ENCODE measurements around the gene CMTR2. TPM values are rescaled to one million over a fixed set of nuclear protein-coding genes. Genes with fewer than 3 reads are reported as not detected.

The CMTR2 gene
- total RNA-seq, 1 experiment from 2014 or later: 40.8 TPM

- DNase-seq (ENCODE audit: low spot score): no peak
Measured at GRCh38 chr16:71282943-71283342, 6.3 kb downstream of the CMTR2 start.

GRCh38 chr16:71276589-71277334 lies 12.4 kb downstream of the CMTR2 start:
- DNase-seq (ENCODE audit: low spot score): no peak

GRCh38 chr16:71273384-71273783 lies 15.8 kb downstream of the CMTR2 start:
- no peak for DNase-seq (ENCODE audit: low spot score)

GRCh38 chr16:71264299-71264698 lies 24.9 kb downstream of the CMTR2 start:
- DNase-seq (ENCODE audit: low spot score): no peak

DNA sequence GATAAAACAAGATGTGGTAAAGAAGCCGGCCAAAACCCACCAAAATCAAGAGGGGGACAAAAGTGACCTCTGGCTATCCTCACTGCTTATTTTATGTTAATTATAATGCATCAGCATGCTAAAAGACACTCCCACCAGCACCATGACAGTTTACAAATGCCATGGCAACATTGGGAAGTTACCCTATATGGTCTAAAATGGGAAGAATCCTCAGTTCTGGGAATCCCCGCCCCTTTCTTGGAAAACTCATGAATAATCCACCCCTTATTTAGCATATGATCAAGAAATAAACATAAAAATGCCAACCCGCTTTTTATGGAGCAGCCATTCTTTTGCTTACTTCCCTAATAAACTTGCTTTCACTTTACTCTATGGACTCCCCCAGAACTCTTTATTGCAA lies 25.6 kb downstream of the CMTR2 start:
- DNase-seq (ENCODE audit: low spot score): no peak

DNA sequence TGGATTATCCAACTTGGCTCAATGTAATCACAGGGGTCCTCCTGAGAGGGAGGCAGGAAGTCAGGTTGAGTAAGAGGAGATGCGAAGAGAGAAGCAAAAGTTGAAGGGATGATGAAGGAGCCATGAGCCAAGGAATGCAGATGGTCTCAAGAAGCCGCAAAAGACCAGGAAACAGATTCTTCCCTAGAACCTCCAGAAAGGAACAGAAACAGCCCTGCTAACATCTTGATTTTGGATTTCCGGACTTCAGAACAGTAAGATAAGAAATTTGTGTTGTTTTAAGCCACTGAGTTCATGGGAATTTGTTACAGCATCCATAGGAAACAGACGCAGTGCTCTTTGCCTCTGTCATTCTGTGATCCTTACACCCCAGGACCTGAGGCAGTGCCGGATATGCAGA lies 26.8 kb downstream of the CMTR2 start:
- no peak for DNase-seq (ENCODE audit: low spot score)

DNA sequence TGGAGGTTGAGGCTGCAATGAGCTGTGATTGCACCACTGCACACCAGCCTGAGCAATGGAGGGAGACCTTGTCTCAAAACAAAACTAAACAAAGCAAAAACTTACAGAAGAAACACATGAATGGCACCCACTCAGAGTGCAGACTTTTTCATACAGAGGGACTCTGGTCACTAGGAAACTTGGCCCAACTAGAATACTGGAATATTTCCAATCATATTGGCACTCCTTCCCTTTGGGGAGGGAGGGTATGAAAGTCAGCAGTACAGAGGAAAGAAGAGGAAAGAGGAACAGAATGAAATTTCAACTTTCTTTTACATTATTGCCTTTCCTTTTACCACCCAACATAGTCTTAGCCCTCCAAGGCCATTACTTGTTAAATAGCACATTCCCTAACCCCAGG lies 28.2 kb downstream of the CMTR2 start:
- no peak for DNase-seq (ENCODE audit: low spot score)

DNA sequence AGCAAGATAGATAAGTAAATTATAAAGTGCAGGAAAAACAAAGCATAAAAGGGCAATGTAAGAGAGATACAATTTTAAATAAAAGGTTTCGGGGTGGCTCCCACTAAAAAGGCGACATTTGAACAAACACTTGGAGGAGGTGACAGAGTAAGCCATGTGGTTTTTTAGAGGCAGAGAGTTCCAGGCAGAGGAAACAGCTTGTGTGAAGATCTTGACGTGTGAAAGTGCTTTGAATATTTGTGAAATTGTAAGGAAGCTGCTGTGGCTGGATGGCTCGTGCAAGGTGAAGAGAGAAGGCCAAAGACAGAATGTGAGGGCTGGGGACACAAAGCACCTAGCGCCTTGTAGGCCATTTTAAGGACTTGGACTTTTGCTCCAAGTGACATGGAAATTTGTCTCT lies 30.1 kb downstream of the CMTR2 start:
- DNase-seq (ENCODE audit: low spot score): no peak

- DNase-seq (ENCODE audit: low spot score): no peak
Measured at GRCh38 chr16:71258372-71258771, 30.8 kb downstream of the CMTR2 start.

DNA sequence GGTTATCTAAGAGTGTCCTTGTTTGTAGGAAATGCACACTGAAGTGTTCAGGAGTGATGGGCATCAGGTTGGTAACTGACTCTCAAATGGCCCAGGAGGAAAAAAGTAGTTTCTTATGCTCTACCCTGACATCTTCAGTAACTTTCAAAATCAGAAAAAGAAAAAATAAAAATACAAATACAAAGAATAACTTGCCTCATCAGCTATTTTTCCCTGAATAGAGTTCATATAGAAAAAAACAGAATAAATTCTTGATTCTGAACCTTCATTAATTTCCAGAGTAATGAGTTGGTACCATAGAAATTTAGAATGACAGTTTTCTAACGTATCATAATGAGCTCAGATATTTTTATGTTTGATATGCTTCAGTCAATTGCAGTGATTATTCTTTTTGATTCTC lies 31.4 kb downstream of the CMTR2 start:
- no peak for DNase-seq (ENCODE audit: low spot score)

- DNase-seq (ENCODE audit: low spot score): no peak
Measured at GRCh38 chr16:71255721-71256120, 33.5 kb downstream of the CMTR2 start.

DNA sequence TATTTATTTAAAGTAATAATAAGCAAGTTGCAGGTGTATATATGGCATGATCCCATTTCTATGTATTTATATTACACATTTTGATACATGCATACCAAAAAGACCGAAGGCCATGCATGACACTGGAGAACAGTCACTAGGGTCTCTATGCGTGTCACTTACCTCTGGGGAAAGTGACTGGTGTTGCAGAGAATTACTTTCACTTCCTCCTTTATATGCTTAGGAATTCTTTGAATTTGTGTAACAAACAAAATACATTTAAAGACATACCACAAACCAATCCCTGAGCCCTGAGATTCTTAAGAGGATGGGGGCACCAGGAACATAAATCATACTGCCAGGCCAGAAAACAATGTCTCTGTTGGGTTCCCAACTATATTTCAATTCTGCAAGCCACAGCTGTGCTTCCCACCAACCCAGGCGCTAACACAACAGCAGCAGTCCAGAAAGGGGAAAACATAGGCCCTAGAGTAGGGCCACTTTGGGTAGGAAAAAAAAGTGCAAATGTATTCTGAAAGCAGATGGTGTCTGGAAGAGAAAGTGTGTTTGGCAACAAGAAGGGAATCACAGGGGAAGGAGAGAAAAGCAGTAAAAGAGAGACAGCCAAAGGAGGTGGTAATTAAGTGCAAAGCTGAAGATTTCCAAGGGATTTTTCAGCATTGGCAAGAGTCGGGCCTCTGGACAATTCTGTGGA lies 34.2 kb downstream of the CMTR2 start:
- DNase-seq (ENCODE audit: low spot score): no peak

DNA sequence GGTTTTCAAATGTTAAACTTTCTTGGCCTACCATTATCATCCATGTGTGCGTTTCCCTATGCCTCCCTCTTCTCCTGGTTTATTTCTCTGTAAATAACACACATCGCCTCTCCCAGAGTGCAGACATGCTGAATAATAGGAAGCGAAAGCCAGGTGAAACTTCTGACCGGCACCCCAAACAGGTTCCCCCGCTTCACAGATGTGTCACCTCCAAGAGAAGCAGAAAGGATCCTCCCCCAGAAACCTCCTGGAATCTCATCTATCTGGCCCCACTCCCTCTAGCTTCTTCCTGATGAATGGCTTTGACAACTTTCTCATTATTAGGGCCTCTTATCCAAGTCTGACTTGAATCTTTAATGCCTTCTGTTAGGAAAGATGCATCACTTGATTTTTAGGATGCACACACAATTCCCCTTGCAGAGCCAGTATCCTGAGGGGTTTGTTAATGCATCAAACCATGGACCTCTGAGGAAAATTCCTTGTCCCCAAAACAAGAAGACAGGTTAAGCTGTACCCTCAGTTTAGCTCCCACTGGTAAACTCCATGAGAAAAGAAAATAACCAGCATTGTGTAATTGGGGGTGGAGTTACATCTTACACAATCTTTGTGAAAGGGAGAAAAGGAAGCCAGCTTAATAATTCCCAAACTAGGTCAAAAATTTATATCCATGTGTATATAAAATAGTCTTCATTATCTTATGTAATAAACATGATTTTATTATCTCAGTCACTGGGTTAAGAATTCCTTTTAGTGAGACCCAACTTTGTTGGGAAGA lies 38.6 kb downstream of the CMTR2 start:
- no peak for DNase-seq (ENCODE audit: low spot score)

DNA sequence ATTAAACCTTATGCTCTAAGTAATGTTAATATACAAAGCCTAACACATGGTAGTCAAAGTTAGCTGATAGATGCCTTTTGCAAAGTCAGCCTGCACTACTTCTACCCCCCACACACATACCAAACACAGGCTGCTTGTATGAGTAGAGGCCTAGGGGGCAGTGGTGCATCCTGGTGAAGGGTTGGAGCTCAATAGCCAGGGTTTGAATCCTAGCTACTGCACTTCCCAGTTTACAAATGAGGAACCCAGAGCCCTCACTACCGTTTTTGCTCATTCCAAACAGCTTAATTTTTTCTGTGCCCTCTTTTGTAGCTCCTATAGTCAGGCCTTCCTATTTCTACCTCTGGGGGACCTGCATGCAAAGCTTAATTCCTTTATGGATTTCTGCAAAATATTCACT lies 39.8 kb downstream of the CMTR2 start:
- no peak for DNase-seq (ENCODE audit: low spot score)

GRCh38 chr16:71247478-71247877 lies 41.7 kb downstream of the CMTR2 start:
- DNase-seq (ENCODE audit: low spot score): no peak

GRCh38 chr16:71246309-71246708 lies 42.9 kb downstream of the CMTR2 start:
- DNase-seq (ENCODE audit: low spot score): no peak

DNA sequence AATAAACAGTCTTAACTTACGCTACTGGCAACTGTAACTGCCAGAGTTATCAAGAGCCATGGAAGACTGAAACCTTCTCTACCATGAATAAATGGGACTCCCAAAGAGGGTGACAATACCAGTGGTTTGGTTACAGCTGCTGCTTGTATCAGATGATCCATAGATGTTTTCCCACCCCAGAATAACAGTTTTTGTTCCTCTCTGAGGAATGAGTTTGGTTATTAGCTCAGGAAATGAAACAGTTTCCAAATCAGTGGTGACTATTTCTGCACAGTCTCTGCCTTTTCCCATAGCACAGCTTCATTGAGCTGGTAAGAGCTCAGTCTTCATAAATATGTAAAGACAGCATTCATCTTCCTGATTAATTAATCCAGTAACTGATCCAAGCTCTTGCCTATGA lies 44.7 kb downstream of the CMTR2 start:
- DNase-seq (ENCODE audit: low spot score): no peak

GRCh38 chr16:71242601-71243000 lies 46.6 kb downstream of the CMTR2 start:
- no peak for DNase-seq (ENCODE audit: low spot score)

DNA sequence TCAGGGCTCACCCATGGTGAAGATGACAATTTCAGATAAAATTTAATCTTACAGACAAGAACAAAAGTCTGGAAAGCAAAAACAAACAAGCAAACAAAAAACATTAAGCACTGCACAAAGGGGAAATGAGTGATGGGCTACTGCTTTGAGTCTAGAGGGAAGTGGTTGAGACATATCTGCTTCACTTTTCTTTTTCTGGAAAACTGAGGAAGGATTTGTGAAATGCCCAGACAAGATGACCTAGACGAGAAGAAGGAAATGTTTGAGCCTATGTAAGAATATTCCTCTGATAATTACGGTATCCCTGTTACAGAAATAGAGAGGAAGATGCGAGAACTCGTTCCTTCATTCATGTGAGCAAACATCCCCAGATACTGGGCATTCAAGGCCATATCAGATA lies 47.2 kb downstream of the CMTR2 start:
- DNase-seq (ENCODE audit: low spot score): no peak

Measured in HT-29 (cell line).